H1 (cell line): ENCODE measurements around the gene SLCO4A1. TPM values are rescaled to one million over a fixed set of nuclear protein-coding genes. Genes with fewer than 3 reads are reported as not detected.

Experiments used
- CTCF ChIA-PET: fragments of 300-600 bp; sonication (Branson Sonifier 250); formaldehyde crosslinking; loops from one replicate; lab custom pipeline; 2021; ENCODE audit not compliant: partially characterized antibody; lab: Charles Lee
- POLR2A ChIA-PET: fragments of 300-600 bp; sonication (Branson Sonifier 250); formaldehyde crosslinking; loops from one replicate; lab custom pipeline; 2021; ENCODE audit warnings: inconsistent platforms; ENCODE audit not compliant: partially characterized antibody; lab: Charles Lee
- DNase-seq, 2 experiments: peaks; one replicate each; pipeline versions ENCODE4 v3.0.0 to v3.0.0-alpha.2; 2010 to 2022; ENCODE audit warnings: low spot score in 2 of 2, low read depth in 1 of 2, mixed read lengths in 1 of 2
- FAIRE-seq: peaks from 2 replicates; lab custom pipeline; 2011; peaks lifted over from hg19 to GRCh38; lab: Jason Lieb, UNC
- H2AFZ ChIP-seq: 2 replicates; pipeline ENCODE4 v1.8.1; 2012; ENCODE audit warnings: low read length, inconsistent platforms
- H2AK5ac ChIP-seq: 2 replicates; pipeline ENCODE4 v1.6.1; 2013; ENCODE audit warnings: low read depth, low read length
- H2BK120ac ChIP-seq: replicated peaks from 2 replicates; pipeline ENCODE3; 2013; ENCODE audit warnings: low read depth, low read length, inconsistent platforms
- H2BK12ac ChIP-seq: 2 replicates; pipeline ENCODE4 v1.6.1; 2013; ENCODE audit warnings: low read depth, low read length
- H2BK15ac ChIP-seq: 2 replicates; pipeline ENCODE4 v1.6.1; 2013; ENCODE audit warnings: low read length
- H2BK20ac ChIP-seq: 2 replicates; pipeline ENCODE4 v1.6.1; 2013; ENCODE audit warnings: low read length
- H2BK5ac ChIP-seq: 2 replicates; pipeline ENCODE4 v1.6.1; 2013; ENCODE audit warnings: low read depth, low read length
- H3K14ac ChIP-seq: 2 replicates; pipeline ENCODE4 v1.6.1; 2013; ENCODE audit warnings: inconsistent platforms; ENCODE audit not compliant: insufficient read length
- H3K18ac ChIP-seq: 2 replicates; pipeline ENCODE4 v1.6.1; 2013; ENCODE audit warnings: low read length; ENCODE audit errors: extremely low read depth
- H3K23ac ChIP-seq: 2 replicates; pipeline ENCODE4 v1.6.1; 2013; ENCODE audit warnings: inconsistent platforms; ENCODE audit not compliant: insufficient read length
- H3K23me2 ChIP-seq: 2 replicates; pipeline ENCODE4 v1.6.1; 2013; ENCODE audit warnings: low read depth, low read length
- H3K27ac ChIP-seq: 2 replicates; pipeline ENCODE4 v1.6.1; 2011; ENCODE audit warnings: low read depth, low read length, inconsistent platforms
- H3K27me3 ChIP-seq, 4 experiments: replicated peaks in 1 of 4; 1 replicate in 1 of 4; 2 replicates in 3 of 4; pipeline versions ENCODE4 v1.6.1 to v1.8.1; 2011 to 2013; ENCODE audit warnings: low read length in 3 of 4, mild to moderate bottlenecking in 3 of 4, inconsistent platforms in 2 of 4, mixed read lengths in 2 of 4, moderate library complexity in 1 of 4; ENCODE audit not compliant: control insufficient read depth in 3 of 4, insufficient read depth in 3 of 4; ENCODE audit errors: extremely low read depth in 1 of 4
- H3K36me3 ChIP-seq, 4 experiments: 2 replicates each; pipeline versions ENCODE4 v1.6.1 to v1.8.1; 2011 to 2013; ENCODE audit warnings: mild to moderate bottlenecking in 4 of 4, low read length in 3 of 4, moderate library complexity in 2 of 4, control low read depth in 1 of 4, inconsistent platforms in 1 of 4; ENCODE audit not compliant: insufficient read depth in 4 of 4, control insufficient read depth in 2 of 4
- H3K4ac ChIP-seq: replicated peaks from 2 replicates; pipeline ENCODE3; 2013; ENCODE audit warnings: low read length, low read depth, mixed read lengths, inconsistent platforms; ENCODE audit not compliant: insufficient read length
- H3K4me1 ChIP-seq, 4 experiments: replicated peaks in 1 of 4; 1 replicate in 1 of 4; 2 replicates in 3 of 4; pipeline versions ENCODE4 v1.6.1 to v1.8.1; 2011 to 2013; ENCODE audit warnings: low read length in 3 of 4, inconsistent platforms in 2 of 4, mixed read lengths in 1 of 4; ENCODE audit not compliant: insufficient read depth in 4 of 4, control insufficient read depth in 3 of 4
- H3K4me2 ChIP-seq, 2 experiments: 2 replicates each; pipeline versions ENCODE4 v1.6.1 to v1.8.1; 2011 to 2013; ENCODE audit warnings: low read depth in 2 of 2, low read length in 2 of 2, control low read depth in 1 of 2, inconsistent platforms in 1 of 2, mild to moderate bottlenecking in 1 of 2; ENCODE audit not compliant: insufficient read depth in 1 of 2
- H3K4me3 ChIP-seq, 4 experiments: fragments of 200-600, 300-600 bp in 1 of 4; sonication (generic), shearing (Covaris generic), sonication (Bioruptor Twin) in 1 of 4; 2 replicates each; pipeline versions ENCODE4 v1.5.1 to v1.8.1; 2011 to 2016; ENCODE audit warnings: low read length in 4 of 4, low read depth in 3 of 4, control low read depth in 2 of 4, inconsistent platforms in 2 of 4, mild to moderate bottlenecking in 2 of 4, mixed read lengths in 1 of 4, moderate library complexity in 1 of 4; ENCODE audit not compliant: insufficient read depth in 2 of 4; ENCODE audit errors: extremely low read depth in 1 of 4
- H3K56ac ChIP-seq: replicated peaks from 2 replicates; pipeline ENCODE3; 2013; ENCODE audit warnings: low read depth, mild to moderate bottlenecking, mixed read lengths, low read length, inconsistent platforms; ENCODE audit not compliant: insufficient read length
- H3K79me1 ChIP-seq: 2 replicates; pipeline ENCODE4 v1.6.1; 2013; ENCODE audit warnings: low read depth, low read length, control low read depth
- H3K79me2 ChIP-seq, 2 experiments: 2 replicates each; pipeline versions ENCODE4 v1.6.1 to v1.8.1; 2012 to 2013; ENCODE audit warnings: low read length in 2 of 2, mild to moderate bottlenecking in 2 of 2, inconsistent platforms in 1 of 2; ENCODE audit not compliant: insufficient read depth in 2 of 2, control insufficient read depth in 1 of 2
- H3K9ac ChIP-seq, 4 experiments: replicated peaks in 1 of 4; 1 replicate in 1 of 4; 2 replicates in 3 of 4; pipeline versions ENCODE4 v1.6.1 to v1.8.1; 2011 to 2013; ENCODE audit warnings: low read depth in 3 of 4, low read length in 3 of 4, control low read depth in 2 of 4, mild to moderate bottlenecking in 2 of 4, moderate library complexity in 2 of 4, inconsistent platforms in 1 of 4; ENCODE audit errors: extremely low read depth in 1 of 4
- H3K9me3 ChIP-seq, 2 experiments: 2 replicates each; pipeline versions ENCODE4 v1.6.1 to v1.8.1; 2012 to 2013; ENCODE audit warnings: mild to moderate bottlenecking in 2 of 2, moderate library complexity in 2 of 2, control low read depth in 1 of 2, inconsistent platforms in 1 of 2, low read depth in 1 of 2, low read length in 1 of 2, mixed read lengths in 1 of 2; ENCODE audit not compliant: insufficient read depth in 2 of 2
- H4K20me1 ChIP-seq, 2 experiments: replicated peaks in 1 of 2; 2 replicates each; pipeline versions ENCODE3 to v1.8.1; 2011 to 2013; ENCODE audit warnings: inconsistent platforms in 2 of 2, low read length in 2 of 2, mild to moderate bottlenecking in 1 of 2; ENCODE audit not compliant: insufficient read depth in 2 of 2, control insufficient read depth in 1 of 2
- H4K5ac ChIP-seq: 2 replicates; pipeline ENCODE4 v1.6.1; 2013; ENCODE audit warnings: low read length, low read depth, mixed read lengths, inconsistent platforms; ENCODE audit not compliant: insufficient read length
- H4K8ac ChIP-seq: 2 replicates; pipeline ENCODE4 v1.8.0; 2013; ENCODE audit warnings: mild to moderate bottlenecking, moderate library complexity, low read length, inconsistent platforms; ENCODE audit not compliant: insufficient read depth; ENCODE audit errors: extremely low read depth
- H4K91ac ChIP-seq: replicated peaks from 2 replicates; pipeline ENCODE3; 2013; ENCODE audit warnings: low read length, mixed read lengths, inconsistent platforms; ENCODE audit not compliant: insufficient read length
- BACH1 ChIP-seq: IDR thresholded peaks from 2 replicates; pipeline ENCODE4 v1.6.1; 2012; ENCODE audit warnings: low read length, improper control_type of control experiment
- BCL11A ChIP-seq, 2 experiments: IDR thresholded peaks; one replicate each; pipeline ENCODE4 v1.6.1; 2011; ENCODE audit warnings: low read depth in 2 of 2, low read length in 2 of 2, mild to moderate bottlenecking in 2 of 2
- CTBP2 ChIP-seq: IDR thresholded peaks from 2 replicates; pipeline ENCODE4 v1.7.0; 2011; ENCODE audit warnings: borderline replicate concordance, mild to moderate bottlenecking, moderate library complexity, mixed read lengths, low read length; ENCODE audit not compliant: insufficient read depth, insufficient read length
- E2F6 ChIP-seq: IDR thresholded peaks from 2 replicates; pipeline ENCODE4 v1.6.1; 2012; ENCODE audit warnings: inconsistent platforms
- JUND ChIP-seq: IDR thresholded peaks from 2 replicates; pipeline ENCODE4 v1.6.1; 2011; ENCODE audit warnings: mild to moderate bottlenecking, improper control_type of control experiment, low read length
- KDM4A ChIP-seq: IDR thresholded peaks from one replicate; pipeline ENCODE4 v1.7.1; 2012; ENCODE audit warnings: low read depth, mild to moderate bottlenecking, moderate library complexity, low read length, inconsistent platforms; ENCODE audit not compliant: severe bottlenecking
- MAFK ChIP-seq: IDR thresholded peaks from 2 replicates; pipeline ENCODE4 v1.6.1; 2012; ENCODE audit warnings: low read depth, mild to moderate bottlenecking, improper control_type of control experiment, low read length
- RXRA ChIP-seq: IDR thresholded peaks from 2 replicates; pipeline ENCODE4 v1.6.1; 2011; ENCODE audit warnings: low read depth, mild to moderate bottlenecking, low read length, moderate library complexity; ENCODE audit not compliant: insufficient read depth
- SIN3A ChIP-seq, 2 experiments: IDR thresholded peaks in 1 of 2; conservative IDR thresholded peaks in 1 of 2; 2 replicates each; pipeline ENCODE4 v1.6.1; 2011 to 2012; ENCODE audit warnings: low read length in 2 of 2, improper control_type of control experiment in 1 of 2, low read depth in 1 of 2, mild to moderate bottlenecking in 1 of 2
- SIRT6 ChIP-seq: IDR thresholded peaks from one replicate; pipeline ENCODE4 v1.7.1; 2012; ENCODE audit warnings: low read length, inconsistent platforms
- SP2 ChIP-seq: IDR thresholded peaks from 2 replicates; pipeline ENCODE4 v1.6.1; 2012; ENCODE audit warnings: mild to moderate bottlenecking, low read length, inconsistent platforms
- SUZ12 ChIP-seq: fragments of 200-600 bp; sonication (generic); IDR thresholded peaks from 2 replicates; pipeline ENCODE4 v1.6.1; 2012; ENCODE audit warnings: mild to moderate bottlenecking, inconsistent platforms, low read length, moderate library complexity, mixed read lengths
- TBP ChIP-seq: IDR thresholded peaks from 2 replicates; pipeline ENCODE4 v1.6.1; 2011; ENCODE audit warnings: low read depth, low read length, improper control_type of control experiment
- WGBS, 2 experiments: shearing (Covaris generic) in 1 of 2; methylation state at CpG; one replicate each; pipeline versions ENCODE4 v1.1.6 to v1.1.7; 2013 to 2015; ENCODE audit warnings: low lambda C conversion rate in 2 of 2, mixed read lengths in 2 of 2, inconsistent platforms in 1 of 2, low coverage in 1 of 2, missing lambda C conversion rate in 1 of 2; ENCODE audit not compliant: insufficient replicate concordance in 2 of 2, insufficient coverage in 1 of 2, insufficient read length in 1 of 2; ENCODE audit errors: extremely low coverage in 1 of 2, missing lambda C conversion rate in 1 of 2; 5-methylcytosine and 5-hydroxymethylcytosine counted together
- polyA plus RNA-seq, 7 experiments: library from polyadenylated mRNA; depleted of rRNA in 3 of 7; stranded (reverse) in 5 of 7; unstranded in 2 of 7; fragments of >200 nt in 5 of 7; fragments of 200-250 nt in 2 of 7; gene quantifications; 1 replicate in 5 of 7; 2 replicates in 1 of 7; 4 replicates in 1 of 7; pipeline versions ENCODE4 v1.2.1 to v1.2.3, GENCODE V29; 2011 to 2013; ENCODE audit warnings: missing spikeins in 2 of 7, mixed read lengths in 2 of 7
- total RNA-seq: library from RNA; stranded (reverse); fragmentation: NEBNext Ultra II Directional; extraction: Animal tissue kit (Norgen Biotek cat#: 25700); gene quantifications from 2 replicates; pipeline ENCODE4 v1.2.1, GENCODE V29; 2021

The SLCO4A1 gene
- total and polyA plus RNA-seq, 2 of the 8 experiments (the other 6 are each of a cell fraction or from before 2014, with no cell fraction given): 10.5 to 18.5 TPM

GRCh38 chr20:62592506-62593177 lies 49.7 kb upstream of the SLCO4A1 start:
- DNase-seq (no peak), FAIRE-seq (no peak)
- H3K18ac ChIP-seq: no peak overlapping the region
- H2BK5ac ChIP-seq: no peak overlapping the region
- H3K9ac ChIP-seq: no peak overlapping the region
- no peak overlapping the region for H4K5ac ChIP-seq
- peaks cover 3% of the 10 kb centered on the region for H3K23me2 ChIP-seq
- no peak overlapping the region for H3K23ac ChIP-seq
- H3K27ac ChIP-seq: no peak overlapping the region
- no peak overlapping the region for H3K14ac ChIP-seq
- H3K27me3 ChIP-seq: no peaks in the 10 kb centered on the region; a peak in 1 of 7 replicates
- H2AK5ac ChIP-seq: 0 out of 2 replicates have a peak overlapping the region, but pooled peaks have one; percentile 27
- no peaks in the 10 kb centered on the region for H3K36me3 ChIP-seq
- H3K56ac ChIP-seq: no peak overlapping the region
- peak overlapping the region; percentile 91 for H3K4ac ChIP-seq
- POLR2A ChIA-PET: no interaction called here
- H4K8ac ChIP-seq: no peak overlapping the region
- H2BK120ac ChIP-seq: no peak overlapping the region
- H2BK20ac ChIP-seq: no peak overlapping the region
- H3K79me2 ChIP-seq: no peaks in the 10 kb centered on the region
- H2BK15ac ChIP-seq: no peak overlapping the region
- H2BK12ac ChIP-seq: no peak overlapping the region
- no peak overlapping the region for H3K4me3 ChIP-seq
- peaks cover 0 to 10% of the 10 kb centered on the region in 2 experiments for H4K20me1 ChIP-seq
- no peak overlapping the region for H3K4me2 ChIP-seq
- no peaks in the 10 kb centered on the region for H3K9me3 ChIP-seq
- TF ChIP-seq JUND (no peak), TBP (no peak), SIN3A (conservative IDR thresholded peaks at IDR 0.05 in 1 of 2, IDR thresholded peaks at IDR 0.05 in 1 of 2; ENCODE audit: low read depth in 1 of 2, low read length in 2 of 2) (no peak), SUZ12 (no peak), RXRA (no peak), CTBP2 (no peak), E2F6 (no peak), BCL11A (IDR thresholded peaks at IDR 0.05; ENCODE audit: low read depth in 2 of 2, low read length in 2 of 2) (no peak), KDM4A (no peak), MAFK (no peak), BACH1 (no peak), SP2 (no peak), SIRT6 (no peak)
- TF ChIP-seq, all 59 proteins: peak for 0
- 82% methylated on average over 11 of the region's 11 CpGs; no CpG with 5 or more reads in 1 of the 2 experiments for WGBS, 2 experiments
- Histone ChIP-seq H3K79me1 (no peaks in the 10 kb centered on the region), H2AFZ (no peak overlapping the region), H3K4me1 (no peaks in the 10 kb centered on the region; a peak in 2 of 7 replicates), H4K91ac (peak overlapping the region; percentile 40)
- CTCF ChIA-PET: interaction anchor here (1.0 to 7.6 kb wide), 5 partner anchors 10 to 98 kb away, joined by 3 to 45 read pairs (median 4); no protein-coding TSS in a partner anchor
